ENCODE data around the gene TNFAIP8.

Gene TNFAIP8

DNA sequence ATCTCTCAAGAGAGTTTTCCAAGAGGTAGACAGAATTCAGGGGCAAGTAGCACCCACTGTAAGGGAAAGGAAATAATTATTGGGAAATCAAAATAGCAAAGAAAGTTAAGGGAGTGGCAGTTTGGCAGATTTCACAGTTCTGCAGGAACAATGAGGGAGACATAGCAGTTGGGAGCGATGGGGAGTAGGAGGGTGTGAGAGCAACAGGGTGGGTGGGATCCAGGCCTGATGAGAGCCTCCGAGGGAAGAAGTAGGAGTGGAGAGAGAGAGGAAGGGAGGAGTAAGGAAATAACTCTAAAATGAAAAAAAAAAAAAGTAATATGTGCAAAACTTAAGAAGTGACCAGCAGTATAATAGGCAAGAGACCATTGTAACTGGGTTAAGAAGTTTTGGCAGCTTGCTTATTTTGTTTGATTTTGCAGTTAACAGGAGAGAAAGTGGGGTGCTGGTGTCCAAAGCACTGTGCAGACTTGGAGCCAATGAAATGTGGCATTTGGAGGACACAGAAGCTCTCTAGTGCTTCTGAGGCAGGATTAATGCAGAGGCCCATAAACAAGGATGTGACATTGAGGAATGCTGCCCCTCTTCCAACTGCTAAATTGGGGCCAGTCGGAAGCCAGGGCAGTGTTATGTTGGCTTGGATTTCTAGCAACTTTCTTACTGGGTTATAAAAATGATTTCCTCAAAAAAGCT lies 10.2 kb downstream of the TNFAIP8 start:
- H3K4me3 ChIP-seq (ENCODE audit: low read depth, low read length): no peak overlapping the region

GRCh38 chr5:119366540-119366881 lies 10.7 kb downstream of the TNFAIP8 start:
- no peak overlapping the region for H3K4me3 ChIP-seq (ENCODE audit: low read depth, low read length)

GRCh38 chr5:119367502-119368237 lies 11.9 kb downstream of the TNFAIP8 start:
- no peak overlapping the region for H3K4me3 ChIP-seq (ENCODE audit: low read depth, low read length)

DNA sequence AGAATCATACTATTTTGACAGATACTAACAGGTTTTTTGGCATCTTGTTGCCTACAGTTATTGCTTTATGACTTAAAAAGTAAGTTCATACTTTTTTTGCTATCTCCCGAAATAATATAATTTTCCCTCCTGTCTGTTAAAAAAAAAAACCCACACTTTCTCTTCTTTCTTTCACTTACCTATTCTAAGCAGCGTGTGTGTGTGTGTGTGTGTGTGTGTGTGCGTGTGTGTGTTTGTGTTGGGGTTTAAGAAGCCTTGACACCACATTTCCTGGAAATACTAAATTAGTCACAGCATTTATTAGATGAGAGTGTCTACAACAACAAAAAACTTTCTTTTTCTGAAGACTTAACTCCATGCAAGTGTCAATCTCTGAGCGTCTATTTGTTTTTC lies 12.4 kb downstream of the TNFAIP8 start:
- H3K4me3 ChIP-seq (ENCODE audit: low read depth, low read length): no peak overlapping the region

DNA sequence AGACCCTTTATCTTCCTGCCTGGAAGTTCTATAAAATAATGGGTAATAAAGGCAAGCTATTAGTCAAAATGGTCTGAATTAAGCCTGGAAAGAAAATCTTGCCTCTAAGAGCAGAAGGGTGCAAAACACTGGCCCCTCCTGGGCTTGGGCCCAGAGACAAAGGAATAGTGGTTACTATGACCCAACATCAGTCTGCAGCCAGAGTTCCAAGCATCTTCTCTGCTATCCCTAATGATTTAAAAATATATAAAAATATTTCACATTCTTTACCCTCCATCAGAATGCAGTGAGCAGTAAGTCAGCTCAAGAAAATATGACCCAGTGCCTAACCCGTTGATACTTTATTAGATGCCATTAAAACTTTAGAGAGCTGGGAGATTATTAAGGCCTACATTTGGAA lies 14.7 kb downstream of the TNFAIP8 start:
- no peak overlapping the region for H3K4me3 ChIP-seq (ENCODE audit: low read depth, low read length)

- no peak overlapping the region for H3K4me3 ChIP-seq (ENCODE audit: low read depth, low read length)
Observed at GRCh38 chr5:119371146-119371545, 15.3 kb downstream of the TNFAIP8 start.

- no peak overlapping the region for H3K4me3 ChIP-seq (ENCODE audit: low read depth, low read length)
Observed at GRCh38 chr5:119373449-119373858, 17.6 kb downstream of the TNFAIP8 start.

DNA sequence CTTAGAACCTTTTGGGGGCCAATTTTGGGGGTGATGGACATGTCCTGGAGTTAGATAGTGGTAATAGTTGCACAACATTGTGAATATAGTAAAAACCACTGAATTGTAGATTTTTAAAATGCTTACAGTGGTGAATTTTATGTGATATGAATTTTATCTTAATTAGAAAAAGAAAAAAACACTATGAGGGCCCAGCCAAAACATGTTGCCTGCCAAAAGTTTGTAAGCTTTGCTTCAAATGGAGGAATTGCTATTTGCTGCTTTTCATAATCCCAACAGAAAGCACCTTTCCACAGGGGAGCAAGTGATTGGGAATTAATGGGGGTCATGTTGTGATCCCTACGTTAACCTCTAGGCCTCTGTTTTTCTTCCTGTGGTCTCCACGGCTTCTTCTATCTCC lies 19.1 kb downstream of the TNFAIP8 start:
- H3K4me3 ChIP-seq (ENCODE audit: low read depth, low read length): no peak overlapping the region

DNA sequence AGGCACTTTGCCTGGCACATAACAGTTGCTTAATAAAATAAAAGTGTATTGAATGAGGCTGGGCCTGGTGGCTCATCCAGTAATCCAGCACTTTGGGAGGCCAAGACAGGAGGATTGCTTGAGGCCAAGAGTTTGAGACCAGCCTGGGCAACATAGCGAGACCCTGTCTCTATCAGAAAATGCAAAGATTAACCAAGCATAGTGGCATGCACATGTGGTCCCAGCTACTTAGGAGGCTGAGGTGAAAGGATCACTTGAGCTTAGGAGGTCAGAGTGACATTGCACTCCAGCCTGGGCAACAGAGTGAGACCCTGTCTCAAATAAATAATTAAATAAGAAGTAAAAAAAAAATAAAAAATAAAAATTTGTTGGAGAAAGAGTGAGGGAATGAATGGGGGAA lies 21.2 kb downstream of the TNFAIP8 start:
- no peak overlapping the region for H3K4me3 ChIP-seq (ENCODE audit: low read depth, low read length)

GRCh38 chr5:119378075-119378700 lies 22.4 kb downstream of the TNFAIP8 start:
- H3K4me3 ChIP-seq (ENCODE audit: low read depth, low read length): no peak overlapping the region

DNA sequence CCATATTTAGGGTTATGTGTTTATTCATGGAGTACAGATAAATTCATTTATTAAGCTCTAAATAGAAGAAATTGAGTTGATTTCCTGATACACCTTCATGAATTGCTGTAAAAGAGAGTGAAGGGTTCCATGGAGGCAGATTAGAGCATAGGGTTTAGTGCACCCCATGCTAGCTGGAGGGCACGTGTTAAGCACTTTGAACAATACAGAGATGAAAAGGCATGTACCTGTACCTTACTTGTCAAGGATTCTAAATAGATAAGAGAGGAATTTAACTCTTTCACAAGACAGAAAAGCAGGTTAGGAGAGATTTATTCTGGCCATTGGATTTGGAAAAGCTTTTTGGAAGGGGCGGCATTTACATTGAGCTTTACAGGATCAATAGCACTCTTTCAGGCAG lies 23.3 kb downstream of the TNFAIP8 start:
- H3K4me3 ChIP-seq (ENCODE audit: low read depth, low read length): no peak overlapping the region

DNA sequence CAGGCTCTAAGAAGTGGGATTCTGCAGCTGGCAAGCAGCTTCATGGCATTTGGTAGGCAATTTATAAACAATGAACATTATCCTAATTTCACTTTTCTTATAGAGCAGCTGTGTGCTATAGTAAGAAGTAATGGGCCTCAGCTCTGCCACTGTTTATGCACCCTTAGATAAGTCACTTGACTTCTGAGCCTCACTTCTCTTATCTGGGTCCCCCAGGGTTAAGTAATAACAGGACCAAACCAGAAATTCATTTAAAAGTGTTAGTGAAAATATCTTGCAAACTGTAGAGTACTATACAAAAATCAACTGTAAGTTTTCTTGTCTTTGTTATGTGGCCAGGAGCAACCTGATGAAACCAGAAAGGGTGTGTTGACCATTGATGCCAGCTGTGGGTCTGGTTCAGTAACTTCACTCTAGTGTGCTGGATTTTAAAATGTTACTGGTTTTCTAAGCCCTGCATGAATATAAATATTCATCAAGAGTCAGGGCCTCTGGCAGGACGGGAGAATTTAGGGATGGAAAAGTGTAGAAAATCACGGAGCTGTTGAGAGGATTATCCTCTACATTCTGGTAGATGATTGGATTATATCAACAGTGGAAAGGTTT lies 24.2 kb downstream of the TNFAIP8 start:
- no peak overlapping the region for H3K4me3 ChIP-seq (ENCODE audit: low read depth, low read length)

- H3K4me3 ChIP-seq (ENCODE audit: low read depth, low read length): no peak overlapping the region
Observed at GRCh38 chr5:119382169-119382568, 26.4 kb downstream of the TNFAIP8 start.

DNA sequence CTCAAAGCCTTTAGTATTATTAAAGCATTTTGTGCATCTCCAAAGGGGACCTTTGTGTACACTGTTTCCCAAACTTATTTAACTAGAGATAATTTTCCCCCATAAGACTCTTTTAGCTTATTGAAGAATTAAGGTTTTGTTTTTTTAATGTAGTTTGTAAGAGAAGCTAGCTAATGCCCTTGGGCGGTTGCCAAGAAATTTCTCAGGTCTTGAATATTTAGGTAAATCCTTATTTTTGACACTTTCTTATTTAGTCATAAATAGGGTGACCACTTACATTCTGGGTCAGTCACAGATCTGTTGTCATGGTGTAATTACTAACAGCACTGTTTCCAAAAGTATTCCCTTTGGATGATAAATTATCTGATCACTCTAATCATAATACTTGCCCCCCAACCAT lies 27.2 kb downstream of the TNFAIP8 start:
- no peak overlapping the region for H3K4me3 ChIP-seq (ENCODE audit: low read depth, low read length)

GRCh38 chr5:119385136-119385535 lies 29.3 kb downstream of the TNFAIP8 start:
- H3K4me3 ChIP-seq (ENCODE audit: low read depth, low read length): no peak overlapping the region

- no peak overlapping the region for H3K4me3 ChIP-seq (ENCODE audit: low read depth, low read length)
Observed at GRCh38 chr5:119385536-119386128, 29.8 kb downstream of the TNFAIP8 start.

DNA sequence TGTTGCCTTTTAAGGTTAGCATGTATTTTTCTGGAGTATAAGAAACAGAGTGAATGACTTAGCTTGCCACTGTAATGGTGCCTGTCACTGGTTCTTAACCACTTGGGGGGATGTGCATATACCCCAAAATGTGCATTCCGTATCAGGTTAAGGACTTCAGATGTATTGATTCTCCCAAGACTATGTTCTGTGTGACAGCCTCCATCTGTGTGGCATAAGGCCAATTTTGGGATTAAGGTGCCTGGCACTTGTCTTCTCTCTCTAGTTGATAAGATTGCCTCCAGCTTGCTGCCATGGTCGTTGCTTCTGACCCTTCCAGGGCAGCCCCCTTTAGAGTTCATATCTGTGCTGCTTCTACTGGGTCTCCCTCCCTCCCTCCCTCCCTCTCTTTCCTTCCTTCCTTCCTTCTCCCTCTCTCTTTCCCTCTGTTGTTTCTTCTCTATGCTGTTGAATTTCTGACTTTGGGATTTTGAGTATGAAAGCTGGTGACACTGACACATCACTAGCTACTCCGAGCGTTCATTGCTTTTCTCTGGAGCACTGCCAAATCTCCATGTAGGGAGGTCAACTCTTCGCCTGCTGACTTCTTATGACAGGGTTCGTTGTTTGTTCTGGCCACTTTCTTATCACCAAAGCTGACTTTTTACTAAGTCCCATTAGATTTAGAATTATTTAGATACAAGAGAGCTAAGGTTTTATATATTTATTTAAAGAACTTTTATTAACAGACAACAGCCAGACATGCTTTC lies 31.0 kb downstream of the TNFAIP8 start:
- no peak overlapping the region for H3K4me3 ChIP-seq (ENCODE audit: low read depth, low read length)

GRCh38 chr5:119387945-119388618 lies 32.3 kb downstream of the TNFAIP8 start:
- no peak overlapping the region for H3K4me3 ChIP-seq (ENCODE audit: low read depth, low read length)

GRCh38 chr5:119388619-119389190 lies 32.9 kb downstream of the TNFAIP8 start:
- H3K4me3 ChIP-seq (ENCODE audit: low read depth, low read length): no peak overlapping the region

Data from iPS-11a (cell line).